K562 (cell line): ENCODE measurements around the gene FAM72A. TPM values are rescaled to one million over a fixed set of nuclear protein-coding genes. Genes with fewer than 3 reads are reported as not detected.
A peak's percentile ranks its signal among the peaks of the same experiment; 100 is the strongest.
"Not testable (repeated sequence)": the region's sequence is repeated elsewhere in the genome, so short reads cannot be mapped to it uniquely, and the experiment has no call there.

ENCODE experiments used
- ATAC-seq: fragments of 200-7000 bp; cut with Tn5 transposase; 3 replicates; pipeline ENCODE4 v1.9.1; 2020; ENCODE audit warnings: moderate library complexity
- BruUV-seq: library from RNA; stranded (reverse); fragments of 400-500 nt; replicated peaks from 2 replicates; lab custom pipeline; 2021; lab: Mats Ljungman, UMichigan
- CTCF ChIA-PET: fragments of 300-600 bp; formaldehyde crosslinking; extraction: SDS; loops from one replicate; lab custom pipeline; 2021; ENCODE audit warnings: low intra/inter-chr PET ratio; lab: Yijun Ruan, JAX
- POLR2A ChIA-PET: fragments of 300-600, 350-650 bp; sonication (Branson Sonifier 250); formaldehyde crosslinking; extraction: SDS; loops from one replicate; lab custom pipeline; 2021; ENCODE audit warnings: antibody characterized with exemption, inconsistent platforms; lab: Yijun Ruan, JAX
- DNase-seq, 4 experiments: peaks; one replicate each; pipeline versions ENCODE4 v3.0.0 to v3.0.0-alpha.2; 2011 to 2018; ENCODE audit warnings: low spot score in 3 of 4, mixed read lengths in 3 of 4; ENCODE audit errors: extremely low read depth in 1 of 4
- FAIRE-seq: peaks from 2 replicates; lab custom pipeline; 2011; peaks lifted over from hg19 to GRCh38; lab: Jason Lieb, UNC
- H2AFZ ChIP-seq: 2 replicates; pipeline ENCODE4 v1.6.0; 2011; ENCODE audit warnings: low read depth, low read length, control low read depth, inconsistent platforms
- H3K27ac ChIP-seq: fragments of 200-600 bp; 3 replicates; pipeline ENCODE4 v1.8.0; 2011; ENCODE audit warnings: low read depth, mild to moderate bottlenecking, control low read depth, inconsistent platforms, low read length, moderate library complexity, mixed read lengths; ENCODE audit errors: extremely low read depth
- H3K27me3 ChIP-seq, 2 experiments: fragments of 300-600 bp in 1 of 2; 2 replicates in 1 of 2; 3 replicates in 1 of 2; pipeline versions ENCODE4 v1.6.0 to v1.8.0; 2011; ENCODE audit warnings: inconsistent platforms in 2 of 2, low read length in 2 of 2, mild to moderate bottlenecking in 1 of 2, mixed read lengths in 1 of 2, moderate library complexity in 1 of 2; ENCODE audit not compliant: control insufficient read depth in 2 of 2, insufficient read depth in 2 of 2
- H3K36me3 ChIP-seq: fragments of 300-600 bp; 3 replicates; pipeline ENCODE4 v1.8.0; 2011; ENCODE audit warnings: mild to moderate bottlenecking, low read length, inconsistent platforms; ENCODE audit not compliant: control insufficient read depth, insufficient read depth
- H3K4me1 ChIP-seq, 2 experiments: fragments of 200-600 bp in 1 of 2; replicated peaks in 1 of 2; 2 replicates in 1 of 2; 3 replicates in 1 of 2; pipeline versions ENCODE4 v1.5.1 to v1.8.0; 2011; ENCODE audit warnings: inconsistent platforms in 2 of 2, low read length in 2 of 2, mild to moderate bottlenecking in 1 of 2, mixed read lengths in 1 of 2, moderate library complexity in 1 of 2; ENCODE audit not compliant: control insufficient read depth in 2 of 2, insufficient read depth in 2 of 2
- H3K4me2 ChIP-seq: 2 replicates; pipeline ENCODE4 v1.6.1; 2011; ENCODE audit warnings: low read length, control low read depth, inconsistent platforms, mixed read lengths; ENCODE audit not compliant: insufficient read depth
- H3K4me3 ChIP-seq: fragments of 200-600 bp; sonication (generic), shearing (Covaris generic); 2 replicates; pipeline ENCODE4 v1.5.1; 2016; ENCODE audit warnings: control low read depth, inconsistent platforms
- H3K79me2 ChIP-seq: fragments of 200-600 bp; 3 replicates; pipeline ENCODE4 v1.8.0; 2011; ENCODE audit warnings: low read length, inconsistent platforms; ENCODE audit not compliant: control insufficient read depth, insufficient read depth
- H3K9ac ChIP-seq, 2 experiments: 2 replicates each; pipeline versions ENCODE4 v1.6.0 to v1.6.1; 2011; ENCODE audit warnings: low read depth in 2 of 2, low read length in 2 of 2, control low read depth in 1 of 2, inconsistent platforms in 1 of 2, mild to moderate bottlenecking in 1 of 2, mixed read lengths in 1 of 2; ENCODE audit not compliant: insufficient read depth in 1 of 2
- H3K9me1 ChIP-seq: one replicate; pipeline ENCODE4 v1.6.0; 2011; ENCODE audit warnings: inconsistent platforms, mild to moderate bottlenecking, low read length, moderate library complexity; ENCODE audit not compliant: control insufficient read depth, insufficient read depth
- H3K9me3 ChIP-seq: replicated peaks from 2 replicates; pipeline ENCODE4 v1.5.1; 2011; ENCODE audit warnings: low read depth, low read length, inconsistent platforms; ENCODE audit not compliant: control insufficient read depth, insufficient read depth
- H4K20me1 ChIP-seq: replicated peaks from 2 replicates; pipeline ENCODE4 v1.6.1; 2011; ENCODE audit warnings: low read length, inconsistent platforms, mixed read lengths; ENCODE audit not compliant: control insufficient read depth, insufficient read depth
- WGBS: fragments of 100-300 bp; shearing (Covaris generic); methylation state at CpG from one replicate; pipeline ENCODE4 v1.1.6; 2016; ENCODE audit warnings: low coverage, mixed read lengths; ENCODE audit not compliant: insufficient coverage; ENCODE audit errors: missing lambda C conversion rate; 5-methylcytosine and 5-hydroxymethylcytosine counted together
- in situ Hi-C: fragments of 300-500 bp; cut with MboI; formaldehyde crosslinking; loops from 4 replicates; pipeline ENCODE4 v1.15.0; 2018; ENCODE audit warnings: inconsistent platforms, mixed read lengths
- intact Hi-C: fragments of 100-400 bp; cut with micrococcal nuclease; formaldehyde crosslinking; loops from 2 replicates; pipeline ENCODE4 v1.14.2; 2022
- polyA plus RNA-seq, 8 experiments: library from polyadenylated mRNA; depleted of rRNA in 4 of 8; stranded (reverse) in 5 of 8; unstranded in 3 of 8; fragments of >200 nt; fragmentation: Nextera tagmentation in 2 of 8; fragmentation: Illumina TruSeq in 1 of 8; extraction: Ambion mirVana in 2 of 8; extraction: Trizol in 1 of 8; gene quantifications; 2 replicates each; pipeline versions ENCODE4 v1.2.1 to v1.2.3, GENCODE V29; 2011 to 2014; ENCODE audit warnings: inconsistent platforms in 1 of 8, missing spikeins in 1 of 8
- total RNA-seq, 7 experiments: library from RNA; depleted of rRNA in 6 of 7; stranded (reverse); fragments of >200 nt in 6 of 7; fragmentation: Illumina TruSeq in 2 of 7; extraction: Trizol in 2 of 7; gene quantifications; 2 replicates each; pipeline versions ENCODE4 v1.2.1 to v1.2.3, GENCODE V29; 2011 to 2021; ENCODE audit warnings: low replicate concordance in 1 of 7
- TF ChIP-seq, protein P1 (sequence below): fragments of 450-650 bp; IDR thresholded peaks from 2 replicates; pipeline ENCODE4 v1.6.1; 2016

Gene FAM72A
- total and polyA plus RNA-seq, 9 of the 15 experiments (the other 6 are each of a cell fraction or from before 2014, with no cell fraction given), result 12.3 to 58.3 (median 33.5) TPM

DNA sequence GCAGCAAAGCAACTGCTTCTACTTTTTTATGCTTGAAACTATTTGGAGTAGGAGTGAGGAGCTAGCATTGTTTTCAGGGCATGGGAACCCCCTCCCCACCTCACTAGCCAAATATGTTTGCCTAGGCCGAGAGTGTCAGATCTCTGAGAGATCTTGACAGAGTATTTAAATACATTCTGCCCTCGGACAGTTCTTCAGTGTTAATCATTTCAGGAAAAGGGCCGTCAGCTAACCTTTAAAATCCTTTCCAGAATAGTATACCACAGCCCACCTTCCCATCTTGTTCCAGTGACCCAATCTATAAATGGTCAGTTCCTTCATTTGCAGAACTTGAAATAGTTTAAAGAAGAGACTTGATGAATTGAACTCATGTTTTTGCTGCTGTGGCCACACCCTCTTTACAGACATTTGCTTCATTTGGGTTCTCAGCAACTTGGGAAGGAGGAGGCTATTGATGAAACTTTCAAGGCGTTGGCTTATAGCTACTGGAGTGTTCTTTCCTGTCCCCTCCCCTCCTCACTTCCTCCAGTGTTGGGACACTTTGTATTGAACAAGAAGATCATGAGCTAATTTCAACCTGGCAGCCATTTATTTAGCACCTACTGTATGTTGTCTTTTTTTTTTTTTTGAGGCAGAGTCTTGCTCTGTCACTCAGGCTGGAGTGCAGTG is 17.8 kb upstream of the FAM72A start:
- POLR2A ChIA-PET, ATAC-seq, CTCF ChIA-PET, H3K36me3 ChIP-seq, BruUV-seq, H3K79me2 ChIP-seq, H3K9me1 ChIP-seq, H3K9ac ChIP-seq, H3K27ac ChIP-seq, H3K27me3 ChIP-seq, H3K4me3 ChIP-seq, H3K4me2 ChIP-seq, H3K4me1 ChIP-seq, intact Hi-C loops, H2AFZ ChIP-seq, FAIRE-seq, H3K9me3 ChIP-seq, in situ Hi-C loops, H4K20me1 ChIP-seq: not testable (repeated sequence)
- TF ChIP-seq, protein P1, sequence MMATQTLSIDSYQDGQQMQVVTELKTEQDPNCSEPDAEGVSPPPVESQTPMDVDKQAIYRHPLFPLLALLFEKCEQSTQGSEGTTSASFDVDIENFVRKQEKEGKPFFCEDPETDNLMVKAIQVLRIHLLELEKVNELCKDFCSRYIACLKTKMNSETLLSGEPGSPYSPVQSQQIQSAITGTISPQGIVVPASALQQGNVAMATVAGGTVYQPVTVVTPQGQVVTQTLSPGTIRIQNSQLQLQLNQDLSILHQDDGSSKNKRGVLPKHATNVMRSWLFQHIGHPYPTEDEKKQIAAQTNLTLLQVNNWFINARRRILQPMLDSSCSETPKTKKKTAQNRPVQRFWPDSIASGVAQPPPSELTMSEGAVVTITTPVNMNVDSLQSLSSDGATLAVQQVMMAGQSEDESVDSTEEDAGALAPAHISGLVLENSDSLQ, result 0 out of 2 replicates have a peak, but pooled peaks have one; percentile 28
- 47% methylated on average over 4 of the region's 4 CpGs for WGBS
- DNase-seq, result peak in 1 of 4 experiments; percentile 0

DNA sequence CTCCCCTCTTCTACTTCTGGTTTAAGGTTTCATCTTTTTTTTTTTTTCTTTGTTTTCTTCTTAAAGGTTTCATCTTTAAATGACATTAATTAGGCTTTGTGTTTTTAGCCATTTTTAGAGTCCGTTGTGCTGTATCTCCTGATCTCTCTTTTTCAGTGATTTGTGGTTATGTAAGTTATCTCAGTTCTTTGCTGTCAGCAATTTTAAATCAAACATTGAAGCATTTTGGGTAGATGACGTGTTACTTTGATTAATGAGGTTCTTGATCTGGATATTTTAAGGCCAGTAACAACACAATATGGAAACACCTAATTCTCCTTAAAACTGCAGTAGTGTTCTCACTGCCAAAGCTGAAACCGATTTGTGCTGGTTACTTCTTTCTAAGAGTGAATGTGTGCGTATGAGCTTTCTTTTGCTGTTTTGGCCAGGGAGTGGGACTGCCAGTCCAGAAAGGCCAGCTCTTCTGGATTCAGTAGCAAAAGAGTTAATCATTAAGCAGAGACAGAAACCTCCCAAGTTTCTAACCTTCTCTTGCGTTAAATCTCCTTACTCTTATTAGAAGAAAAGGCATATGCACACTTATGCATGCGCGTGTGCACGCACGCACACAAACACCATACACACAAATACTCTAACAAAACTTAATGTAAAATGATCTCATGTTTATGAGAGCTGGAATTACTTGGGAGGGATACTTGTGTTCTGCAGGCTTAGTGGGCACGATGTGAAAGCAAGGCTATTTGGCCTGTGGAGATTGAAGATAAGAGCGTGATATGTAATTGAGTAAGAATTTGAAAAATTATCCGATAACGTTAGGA is 17.1 kb upstream of the FAM72A start:
- DNase-seq, ATAC-seq, H4K20me1 ChIP-seq, H3K4me1 ChIP-seq, H3K27me3 ChIP-seq, H2AFZ ChIP-seq, intact Hi-C loops, CTCF ChIA-PET, H3K4me3 ChIP-seq, BruUV-seq, POLR2A ChIA-PET, H3K9me1 ChIP-seq, H3K9ac ChIP-seq, H3K36me3 ChIP-seq, H3K27ac ChIP-seq, H3K79me2 ChIP-seq, FAIRE-seq, H3K4me2 ChIP-seq, H3K9me3 ChIP-seq, in situ Hi-C loops: not testable (repeated sequence)
- WGBS, result 71% methylated on average over 3 of the region's 13 CpGs

DNA sequence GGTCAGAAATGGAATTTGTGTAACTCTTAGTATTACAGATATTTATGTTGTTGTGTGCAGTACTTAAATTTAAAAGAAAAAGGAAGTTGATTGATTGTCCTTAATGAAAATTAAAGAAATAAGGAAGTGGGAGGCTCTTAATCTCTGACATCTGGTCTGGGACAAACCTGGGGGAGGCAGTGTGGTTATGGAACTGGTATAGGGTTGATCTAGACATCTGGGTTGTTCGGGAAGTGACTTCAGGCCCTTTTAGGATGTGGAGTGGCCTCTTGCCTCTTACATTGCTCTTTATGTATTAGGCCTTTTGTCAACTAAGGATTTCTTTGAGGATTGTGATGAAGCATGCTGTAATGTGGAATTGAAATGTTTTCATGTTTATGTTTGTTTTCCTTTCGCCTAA is 16.1 kb upstream of the FAM72A start:
- H3K79me2 ChIP-seq, intact Hi-C loops, FAIRE-seq, POLR2A ChIA-PET, H3K27ac ChIP-seq, H3K36me3 ChIP-seq, BruUV-seq, DNase-seq, H3K4me2 ChIP-seq, H4K20me1 ChIP-seq, H3K9me1 ChIP-seq, in situ Hi-C loops, H3K27me3 ChIP-seq, CTCF ChIA-PET, H3K9ac ChIP-seq, H3K4me1 ChIP-seq, H3K9me3 ChIP-seq, H2AFZ ChIP-seq, H3K4me3 ChIP-seq: not testable (repeated sequence)
- WGBS, result no CpG with 5 or more reads among the region's 2 CpGs
- ATAC-seq, result peak; percentile 75
